Karpas-422 (cell line): ENCODE results near the gene SLC5A10. TPM values are rescaled to one million over a fixed set of nuclear protein-coding genes. Genes with fewer than 3 reads are reported as not detected.
"Not testable (repeated sequence)": the region's sequence is repeated elsewhere in the genome, so short reads cannot be mapped to it uniquely, and the experiment has no call there.

Experiments used
- DNase-seq: peaks from one replicate; pipeline ENCODE4 v3.0.0-alpha.2; 2015
- H2AFZ ChIP-seq: fragments of 200-600 bp; sonication (generic); 2 replicates; pipeline ENCODE4 v1.6.1; 2014; ENCODE audit warnings: antibody characterized with exemption, low read length, mixed read lengths
- H3K27ac ChIP-seq: fragments of 200-600 bp; sonication (generic); 2 replicates; pipeline ENCODE4 v1.5.1; 2014; ENCODE audit warnings: mild to moderate bottlenecking, low read length, moderate library complexity
- H3K27me3 ChIP-seq: fragments of 200-600 bp; sonication (generic); 2 replicates; pipeline ENCODE4 v1.6.1; 2014; ENCODE audit warnings: low read length, mixed read lengths
- H3K36me3 ChIP-seq: fragments of 200-600 bp; sonication (generic); 2 replicates; pipeline ENCODE4 v1.6.1; 2014; ENCODE audit warnings: low read length, mixed read lengths; ENCODE audit not compliant: insufficient read depth
- H3K4me1 ChIP-seq: fragments of 200-600 bp; sonication (generic); 2 replicates; pipeline ENCODE4 v1.6.1; 2014; ENCODE audit warnings: mild to moderate bottlenecking, low read length, mixed read lengths
- H3K4me2 ChIP-seq: fragments of 200-600 bp; sonication (generic); 2 replicates; pipeline ENCODE4 v1.6.1; 2014; ENCODE audit warnings: low read length, low read depth, mild to moderate bottlenecking; ENCODE audit not compliant: poor library complexity, severe bottlenecking
- H3K4me3 ChIP-seq: fragments of 200-600 bp; sonication (generic); 2 replicates; pipeline ENCODE4 v1.5.1; 2014; ENCODE audit warnings: mild to moderate bottlenecking, antibody characterized with exemption, low read length, mixed read lengths
- H3K79me2 ChIP-seq: fragments of 200-600 bp; sonication (generic); 2 replicates; pipeline ENCODE4 v1.6.1; 2014; ENCODE audit warnings: mild to moderate bottlenecking, low read length, mixed read lengths
- H3K9ac ChIP-seq: fragments of 200-600 bp; sonication (generic); 2 replicates; pipeline ENCODE4 v1.6.0; 2014; ENCODE audit warnings: low read length
- H3K9me2 ChIP-seq: fragments of 200-600 bp; sonication (generic), shearing (Covaris generic); replicated peaks from 2 replicates; pipeline ENCODE4 v1.6.0; 2014; ENCODE audit warnings: mild to moderate bottlenecking, low read length, moderate library complexity; ENCODE audit not compliant: insufficient read depth
- H3K9me3 ChIP-seq: fragments of 300-700, 200-600 bp; sonication (generic); 2 replicates; pipeline ENCODE4 v1.6.1; 2014; ENCODE audit warnings: low read length, mixed read lengths
- H4K20me1 ChIP-seq: fragments of 200-600 bp; sonication (generic); 2 replicates; pipeline ENCODE4 v1.6.1; 2014; ENCODE audit warnings: mild to moderate bottlenecking, antibody characterized with exemption, low read length, low read depth; ENCODE audit not compliant: insufficient read depth
- total RNA-seq: library from RNA; depleted of rRNA; stranded (reverse); fragments of >200 nt; shearing (Covaris generic); gene quantifications from 2 replicates; pipeline ENCODE4 v1.2.3, GENCODE V29; 2014; ENCODE audit warnings: low replicate concordance

SLC5A10 gene
- total RNA-seq, 1 experiment from 2014 or later, result not detected

DNA sequence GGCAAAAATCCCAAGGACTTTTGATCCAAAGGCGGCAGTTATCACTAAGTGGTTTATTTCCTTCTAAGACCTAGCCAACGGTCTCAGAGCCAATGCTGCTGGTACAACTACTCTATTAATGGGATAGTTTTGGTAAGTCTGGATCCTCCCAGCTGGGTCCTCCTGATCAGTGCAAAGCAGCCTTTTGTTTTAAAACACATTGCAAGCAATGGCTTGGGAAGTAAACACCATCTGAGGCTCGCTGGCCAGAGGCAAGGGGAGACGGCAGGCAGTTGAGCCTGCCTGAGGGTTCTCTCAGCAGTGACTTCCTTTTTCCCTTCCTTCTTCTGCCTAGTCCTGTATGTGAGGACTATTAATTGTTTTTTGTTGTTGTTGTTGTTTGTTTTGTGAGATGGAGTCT, 1.6 kb upstream of the SLC5A10 start:
- DNase-seq, result no peak
- Histone ChIP-seq H3K79me2 (no peaks in the 10 kb centered on the region), H3K27ac (no peak overlapping the region), H3K9me3 (no peaks in the 10 kb centered on the region), H3K36me3 (no peaks in the 10 kb centered on the region), H3K4me1 (peaks cover 6% of the 10 kb centered on the region), H2AFZ (no peak overlapping the region), H3K4me3 (no peak overlapping the region), H3K9me2 (no peaks in the 10 kb centered on the region), H3K9ac (no peak overlapping the region), H3K27me3 (no peaks in the 10 kb centered on the region), H3K4me2 (no peak overlapping the region), H4K20me1 (no peaks in the 10 kb centered on the region)

DNA sequence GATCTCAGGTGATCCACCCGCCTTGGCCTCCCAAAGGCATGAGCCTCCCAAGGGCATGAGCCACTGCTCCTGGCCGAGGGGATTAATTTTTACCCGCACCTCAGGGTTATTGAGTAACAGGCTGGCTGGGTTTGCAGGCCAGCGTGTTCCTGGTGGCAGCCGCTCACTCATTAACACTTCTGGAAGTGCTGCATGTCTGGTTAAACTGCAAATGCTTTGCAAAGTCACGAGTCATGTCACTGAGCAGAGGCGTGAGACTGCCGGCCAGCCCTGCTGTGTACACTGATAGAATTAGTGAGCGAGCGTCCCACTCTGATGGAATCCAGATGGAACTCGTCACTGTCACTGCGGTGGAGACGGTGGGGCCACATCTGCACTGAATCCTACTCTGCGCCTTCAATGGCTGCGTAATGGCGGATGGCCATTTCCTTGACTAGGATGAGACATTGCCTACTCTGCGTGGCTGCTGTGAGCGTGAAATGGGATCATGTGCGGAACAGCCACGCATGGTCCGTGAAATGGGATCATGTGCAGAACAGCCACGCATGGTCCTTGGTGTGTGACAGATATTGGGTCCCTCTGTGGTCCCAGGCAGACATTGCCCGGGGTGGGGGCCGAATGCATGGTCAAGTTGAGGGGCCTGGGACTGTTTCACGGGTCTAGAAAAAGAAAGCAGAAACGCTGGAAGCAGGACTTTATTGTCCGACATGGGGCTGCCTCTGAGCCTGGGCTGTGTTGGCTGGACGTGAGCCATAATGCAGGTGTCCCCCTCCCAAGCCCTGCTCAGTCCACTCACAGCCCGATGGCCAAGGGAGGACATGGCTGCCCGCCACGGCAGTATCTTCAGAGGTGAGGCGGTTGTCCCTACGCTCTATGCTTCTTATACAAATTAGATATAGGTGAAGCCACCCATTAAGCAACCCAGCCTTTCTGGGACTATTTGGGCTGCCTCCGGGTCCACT, 740 bp upstream of the SLC5A10 start:
- no peak for DNase-seq
- Histone ChIP-seq H3K79me2 (no peaks in the 10 kb centered on the region), H4K20me1 (no peaks in the 10 kb centered on the region), H2AFZ (no peak overlapping the region), H3K4me1 (no peaks in the 10 kb centered on the region), H3K36me3 (no peaks in the 10 kb centered on the region), H3K4me2 (no peak overlapping the region), H3K9ac (no peak overlapping the region), H3K9me2 (no peaks in the 10 kb centered on the region), H3K27me3 (no peaks in the 10 kb centered on the region), H3K9me3 (no peaks in the 10 kb centered on the region), H3K4me3 (no peak overlapping the region), H3K27ac (no peak overlapping the region)

GRCh38 chr17:18953231-18953728, 1.3 kb downstream of the SLC5A10 start:
- Histone ChIP-seq H3K36me3 (no peaks in the 10 kb centered on the region), H2AFZ (no peak overlapping the region), H3K9me2 (no peaks in the 10 kb centered on the region), H3K4me3 (no peak overlapping the region), H3K4me2 (no peak overlapping the region), H3K9me3 (no peaks in the 10 kb centered on the region), H3K79me2 (no peaks in the 10 kb centered on the region), H3K27ac (no peak overlapping the region), H3K4me1 (no peaks in the 10 kb centered on the region), H4K20me1 (no peaks in the 10 kb centered on the region), H3K9ac (no peak overlapping the region), H3K27me3 (no peaks in the 10 kb centered on the region)
- no peak for DNase-seq

- Histone ChIP-seq H3K27me3 (no peaks in the 10 kb centered on the region), H3K9me3 (no peaks in the 10 kb centered on the region), H3K79me2 (no peaks in the 10 kb centered on the region), H4K20me1 (no peaks in the 10 kb centered on the region), H3K9ac (no peak overlapping the region), H3K9me2 (no peaks in the 10 kb centered on the region), H2AFZ (no peak overlapping the region), H3K36me3 (no peaks in the 10 kb centered on the region), H3K4me1 (no peaks in the 10 kb centered on the region), H3K27ac (no peak overlapping the region), H3K4me2 (no peak overlapping the region), H3K4me3 (no peak overlapping the region)
- DNase-seq, result no peak
Observed at GRCh38 chr17:18954321-18954720, 2.4 kb downstream of the SLC5A10 start.

DNA sequence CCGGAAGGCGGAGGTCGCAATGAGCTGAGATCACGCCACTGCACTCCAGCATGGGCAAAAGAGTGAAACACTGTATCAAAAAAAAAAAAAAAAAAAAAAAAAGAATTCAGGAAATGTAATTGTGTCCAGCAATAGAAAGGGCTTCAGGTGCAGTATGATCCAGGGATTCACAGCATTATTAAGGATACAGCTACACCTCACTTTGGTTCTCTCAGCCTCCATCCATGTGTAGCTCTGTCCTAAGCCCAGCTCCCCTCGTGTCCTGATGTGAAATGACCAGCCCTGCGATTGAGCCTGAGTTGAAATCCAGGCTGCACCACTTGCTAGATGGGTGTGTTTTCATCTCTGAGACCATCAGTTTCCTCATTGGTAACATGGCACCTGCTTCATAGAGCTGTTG, 3.0 kb downstream of the SLC5A10 start:
- no peak overlapping the region for H3K4me3 ChIP-seq
- no peaks in the 10 kb centered on the region for H3K36me3 ChIP-seq
- H2AFZ ChIP-seq, result no peak overlapping the region
- H3K9ac ChIP-seq, result no peak overlapping the region
- no peaks in the 10 kb centered on the region for H3K9me3 ChIP-seq
- H3K27me3 ChIP-seq, result no peaks in the 10 kb centered on the region
- no peak for DNase-seq
- no peaks in the 10 kb centered on the region for H3K9me2 ChIP-seq
- H3K79me2 ChIP-seq, result no peaks in the 10 kb centered on the region
- no peak overlapping the region for H3K4me2 ChIP-seq
- H3K4me1 ChIP-seq, result no peaks in the 10 kb centered on the region
- H4K20me1 ChIP-seq, result no peaks in the 10 kb centered on the region
- H3K27ac ChIP-seq, result no peak overlapping the region

DNA sequence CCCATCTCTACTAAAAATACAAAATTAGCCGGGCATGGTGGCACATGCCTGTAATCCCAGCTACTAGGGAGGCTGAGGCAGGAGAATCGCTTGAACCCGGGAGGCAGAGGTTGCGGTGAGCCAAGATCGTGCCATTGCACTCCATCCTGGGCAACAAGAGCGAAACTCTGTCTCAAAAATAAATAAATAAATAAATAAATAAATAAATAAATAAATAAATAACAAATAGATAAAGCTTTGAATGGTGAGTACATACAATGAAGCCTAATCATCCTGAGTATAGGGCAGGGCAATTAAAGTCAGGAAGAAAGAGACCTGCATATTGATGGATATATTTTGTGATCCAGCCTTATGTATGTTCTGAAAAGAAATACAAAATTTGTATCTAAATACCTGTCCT, 4.1 kb downstream of the SLC5A10 start:
- not testable (repeated sequence) for H2AFZ ChIP-seq, H3K9me3 ChIP-seq

GRCh38 chr17:18956581-18956980, 4.6 kb downstream of the SLC5A10 start:
- H2AFZ ChIP-seq, result no peak overlapping the region
- DNase-seq, result no peak
- H3K4me1 ChIP-seq, result no peaks in the 10 kb centered on the region
- H3K27ac ChIP-seq, result no peak overlapping the region
- no peak overlapping the region for H3K4me2 ChIP-seq
- no peaks in the 10 kb centered on the region for H3K9me2 ChIP-seq
- H3K79me2 ChIP-seq, result no peaks in the 10 kb centered on the region
- H3K36me3 ChIP-seq, result no peaks in the 10 kb centered on the region
- no peaks in the 10 kb centered on the region for H3K9me3 ChIP-seq
- no peak overlapping the region for H3K4me3 ChIP-seq
- no peaks in the 10 kb centered on the region for H4K20me1 ChIP-seq
- no peak overlapping the region for H3K9ac ChIP-seq
- H3K27me3 ChIP-seq, result no peaks in the 10 kb centered on the region

More for the DNA sequence above, 4.1 kb downstream of the SLC5A10 start:
- DNase-seq, H3K9ac ChIP-seq, H4K20me1 ChIP-seq, H3K4me2 ChIP-seq, H3K36me3 ChIP-seq, H3K79me2 ChIP-seq, H3K9me2 ChIP-seq, H3K4me1 ChIP-seq, H3K27ac ChIP-seq, H3K27me3 ChIP-seq, H3K4me3 ChIP-seq: not testable (repeated sequence)

GRCh38 chr17:18957831-18958230, 5.9 kb downstream of the SLC5A10 start:
- no peaks in the 10 kb centered on the region for H3K9me2 ChIP-seq
- H3K9ac ChIP-seq, result no peak overlapping the region
- no peak overlapping the region for H3K4me2 ChIP-seq
- no peak overlapping the region for H2AFZ ChIP-seq
- no peaks in the 10 kb centered on the region for H3K9me3 ChIP-seq
- DNase-seq, result no peak
- no peaks in the 10 kb centered on the region for H3K4me1 ChIP-seq
- no peaks in the 10 kb centered on the region for H3K79me2 ChIP-seq
- no peak overlapping the region for H3K4me3 ChIP-seq
- no peak overlapping the region for H3K27ac ChIP-seq
- no peaks in the 10 kb centered on the region for H3K27me3 ChIP-seq
- no peaks in the 10 kb centered on the region for H3K36me3 ChIP-seq
- no peaks in the 10 kb centered on the region for H4K20me1 ChIP-seq
